Thymus (tissue), 11 donors: ENCODE measurements around the gene TRAK1. TPM values are rescaled to one million over a fixed set of nuclear protein-coding genes. Genes with fewer than 3 reads are reported as not detected.

Source experiments
- DNase-seq, 9 donors: peaks; one replicate each; pipeline ENCODE4 v3.0.0-alpha.2; 2013; ENCODE audit warnings: low spot score in 9 of 9, low read depth in 6 of 9, missing footprints in 1 of 9
- H3K27ac ChIP-seq, 2 donors: one replicate each; pipeline ENCODE4 v1.5.1; 2013; ENCODE audit warnings: control low read depth in 1 of 2, low read depth in 1 of 2, low read length in 1 of 2, mild to moderate bottlenecking in 1 of 2, moderate library complexity in 1 of 2
- H3K27me3 ChIP-seq, 2 donors: one replicate each; pipeline ENCODE4 v1.5.1; 2013; ENCODE audit warnings: low read length in 1 of 2; ENCODE audit not compliant: control insufficient read depth in 2 of 2, insufficient read depth in 1 of 2
- H3K36me3 ChIP-seq, 2 donors: one replicate each; pipeline ENCODE4 v1.5.1; 2013; ENCODE audit warnings: low read length in 1 of 2, mild to moderate bottlenecking in 1 of 2, moderate library complexity in 1 of 2; ENCODE audit not compliant: control insufficient read depth in 2 of 2, insufficient read depth in 2 of 2
- H3K4me1 ChIP-seq, 2 donors: one replicate each; pipeline ENCODE4 v1.5.1; 2013; ENCODE audit warnings: low read length in 2 of 2; ENCODE audit not compliant: control insufficient read depth in 2 of 2, insufficient read depth in 2 of 2
- H3K4me3 ChIP-seq, 2 donors: one replicate each; pipeline ENCODE4 v1.5.1; 2013; ENCODE audit warnings: low read length in 2 of 2, control low read depth in 1 of 2, mild to moderate bottlenecking in 1 of 2
- H3K9me3 ChIP-seq, 2 donors: one replicate each; pipeline ENCODE4 v1.5.1; 2013; ENCODE audit warnings: low read length in 1 of 2, mild to moderate bottlenecking in 1 of 2; ENCODE audit not compliant: control insufficient read depth in 2 of 2, insufficient read depth in 1 of 2
- WGBS: extraction: QIAGEN DNeasy Blood & Tissue Kit; methylation state at CpG from one replicate; pipeline ENCODE4 v1.1.7; 2013; 5-methylcytosine and 5-hydroxymethylcytosine counted together
- polyA plus RNA-seq: library from polyadenylated mRNA; stranded (reverse); fragments of 200-250 nt; gene quantifications from one replicate; pipeline ENCODE4 v1.2.3, GENCODE V29; 2013
- total RNA-seq: library from RNA; stranded (reverse); fragments of 120-200 nt; gene quantifications from one replicate; pipeline ENCODE4 v1.2.4, GENCODE V29; 2013
- donor health status: healthy.

The TRAK1 gene
- total and polyA plus RNA-seq, 2 donors = 10.9 to 20.1 TPM

DNA sequence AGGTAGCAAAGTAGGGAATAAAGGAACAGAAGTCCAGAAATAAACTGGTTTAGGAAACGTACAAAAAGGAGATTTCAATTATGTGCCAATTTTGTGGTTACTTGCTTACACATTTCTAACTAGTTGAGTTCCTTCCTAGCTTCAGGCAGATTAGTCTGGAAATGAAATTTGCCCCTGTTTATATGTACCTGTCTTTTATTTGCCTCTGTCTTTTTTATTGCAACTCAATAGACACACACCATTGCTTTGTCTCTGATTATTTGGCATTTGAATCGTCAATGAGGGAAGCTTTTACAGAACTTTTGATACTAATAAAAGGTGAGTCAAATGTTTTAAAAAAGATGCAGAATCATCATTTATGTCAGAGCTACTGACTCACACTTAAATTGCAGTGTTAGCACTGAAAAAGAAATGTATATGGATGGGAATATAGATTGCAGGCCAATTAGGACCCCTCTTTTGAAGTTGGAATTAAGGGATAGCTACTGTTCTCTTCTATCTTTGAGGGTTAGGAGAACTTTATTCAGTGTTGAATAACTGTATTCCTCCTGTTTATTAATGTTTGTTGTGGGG lies 60.5 kb downstream of the TRAK1 start:
- Histone ChIP-seq H3K27me3 (no peaks in the 10 kb centered on the region), H3K36me3 (no peaks in the 10 kb centered on the region), H3K4me3 (no peak overlapping the region), H3K4me1 (peaks cover 3 to 16% of the 10 kb centered on the region in 2 donors), H3K27ac (no peak overlapping the region), H3K9me3 (no peaks in the 10 kb centered on the region)
- DNase-seq = no peak
- 88% methylated on average over 2 of the region's 2 CpGs for WGBS

DNA sequence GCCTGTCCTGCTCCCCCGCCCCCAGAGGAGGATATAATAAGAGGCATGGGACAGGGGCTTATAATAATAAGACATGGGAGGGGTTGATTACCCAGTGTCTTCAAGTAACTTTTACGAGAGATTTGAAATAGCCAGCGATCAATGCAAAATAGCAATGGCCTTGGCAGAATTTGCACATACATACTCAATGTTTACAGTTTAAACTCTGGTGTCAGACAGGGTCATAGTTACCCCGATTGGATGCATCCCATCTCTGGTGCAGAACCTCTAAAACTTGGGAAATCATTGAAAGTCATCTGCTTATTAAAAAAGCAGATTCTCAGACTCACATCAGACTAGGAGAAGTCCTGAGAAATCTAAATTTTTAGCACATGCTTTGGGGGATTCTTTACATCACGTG lies 61.0 kb downstream of the TRAK1 start:
- WGBS = 96% methylated on average over 5 of the region's 5 CpGs

DNA sequence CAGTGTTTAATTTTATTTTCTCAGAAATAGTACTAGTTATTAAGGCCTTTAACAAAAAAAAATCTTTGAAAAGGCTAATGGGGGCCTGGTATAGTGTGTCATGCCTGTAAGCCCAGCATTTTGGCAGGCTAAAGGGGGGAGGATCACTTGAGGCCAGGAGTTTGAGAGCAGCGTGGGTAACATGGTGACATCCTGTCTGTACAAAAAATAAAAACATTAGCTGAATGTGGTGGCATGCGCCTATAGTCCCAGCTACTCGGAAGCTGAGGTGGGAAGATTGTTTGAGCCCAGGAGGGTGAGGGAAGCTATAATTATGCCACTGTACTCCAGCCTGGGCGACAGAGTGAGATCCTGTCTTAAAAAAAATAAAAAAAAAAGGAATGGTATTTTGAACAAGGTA lies 61.9 kb downstream of the TRAK1 start:
- H3K27ac ChIP-seq = no peak overlapping the region

More for the DNA sequence above, 61.0 kb downstream of the TRAK1 start:
- Histone ChIP-seq H3K27ac (no peak overlapping the region), H3K4me1 (peaks cover 3 to 15% of the 10 kb centered on the region in 2 donors), H3K9me3 (no peaks in the 10 kb centered on the region), H3K36me3 (no peaks in the 10 kb centered on the region), H3K4me3 (no peak overlapping the region), H3K27me3 (no peaks in the 10 kb centered on the region)
- no peak for DNase-seq

DNA sequence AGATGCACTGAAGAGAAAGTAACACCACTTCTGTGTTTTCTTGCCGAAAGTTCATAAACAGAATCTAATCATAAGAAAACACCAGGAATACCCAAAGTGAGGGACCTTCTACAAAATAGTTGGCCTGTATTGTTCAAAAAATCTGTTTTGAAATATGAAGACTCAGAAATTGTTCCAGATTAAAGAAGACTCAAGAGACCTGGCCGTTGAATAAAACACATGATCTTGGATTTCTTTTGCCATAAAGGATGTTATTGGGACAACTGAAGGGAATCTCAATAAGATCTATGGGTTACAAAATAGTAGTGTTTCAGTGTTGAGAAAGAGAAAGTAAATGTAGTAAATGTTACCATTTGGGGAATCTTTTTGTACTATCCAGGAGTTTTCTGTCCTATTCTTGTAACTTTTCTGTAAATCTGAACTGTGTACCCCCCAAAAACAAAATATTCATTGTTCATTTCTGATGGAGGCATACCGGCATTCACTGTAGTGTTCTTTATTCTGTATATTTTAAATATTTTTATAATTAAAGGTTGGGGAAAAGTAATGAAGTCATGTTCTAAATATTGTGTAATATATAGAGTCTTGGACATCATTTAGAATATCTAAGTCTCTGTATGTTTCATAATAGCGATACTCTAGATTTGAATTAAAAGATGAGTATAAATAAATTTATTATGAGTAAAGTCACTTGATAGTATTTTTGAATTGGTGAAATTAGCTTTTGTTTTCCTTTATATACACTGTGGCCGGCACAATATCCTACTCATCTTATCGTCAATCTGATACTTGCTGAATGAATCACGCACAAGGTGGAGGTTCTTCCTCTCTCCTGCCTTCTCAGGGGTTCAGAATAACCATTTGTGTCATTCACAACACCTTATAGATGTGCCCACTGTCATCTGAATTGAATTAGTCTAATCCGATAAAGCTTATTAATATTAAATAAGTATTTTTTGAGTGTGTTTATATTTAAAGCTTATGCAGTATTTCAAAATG lies 66.7 kb downstream of the TRAK1 start:
- 85% methylated on average over 8 of the region's 8 CpGs for WGBS
- Histone ChIP-seq H3K4me3 (no peak overlapping the region), H3K27me3 (no peaks in the 10 kb centered on the region), H3K36me3 (no peaks in the 10 kb centered on the region), H3K27ac (no peak overlapping the region), H3K9me3 (no peaks in the 10 kb centered on the region), H3K4me1 (peaks cover 6 to 16% of the 10 kb centered on the region in 2 donors)
- no peak for DNase-seq

More for the DNA sequence above, 61.9 kb downstream of the TRAK1 start:
- Histone ChIP-seq H3K4me3 (no peak overlapping the region), H3K4me1 (peaks cover 1 to 9% of the 10 kb centered on the region in 2 donors), H3K36me3 (no peaks in the 10 kb centered on the region), H3K27me3 (no peaks in the 10 kb centered on the region), H3K9me3 (no peaks in the 10 kb centered on the region)
- DNase-seq = no peak
- WGBS = 70% methylated on average over 4 of the region's 4 CpGs

DNA sequence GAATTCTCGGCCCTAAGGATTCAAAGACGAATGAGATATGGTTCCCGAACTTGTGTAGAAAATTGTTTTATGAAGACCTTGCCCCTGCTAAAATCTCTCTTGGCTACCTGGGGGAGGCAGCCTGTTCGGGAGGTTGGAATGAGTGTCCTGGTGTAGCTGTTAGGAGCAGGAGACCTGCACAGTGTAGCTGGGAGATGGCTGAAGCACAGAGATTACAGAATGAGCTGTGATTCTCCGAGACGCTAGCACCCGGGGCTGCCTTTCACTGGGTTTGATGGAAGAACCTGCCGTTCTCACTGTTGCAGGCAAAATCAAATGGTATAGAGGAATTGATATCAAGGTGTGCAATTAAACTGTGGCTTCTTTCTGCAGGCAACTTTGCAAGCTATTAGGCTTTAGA lies 68.0 kb downstream of the TRAK1 start:
- no peak for DNase-seq
- Histone ChIP-seq H3K4me3 (no peak overlapping the region), H3K27ac (no peak overlapping the region), H3K4me1 (peaks cover 8 to 24% of the 10 kb centered on the region in 2 donors), H3K36me3 (no peaks in the 10 kb centered on the region), H3K27me3 (no peaks in the 10 kb centered on the region), H3K9me3 (no peaks in the 10 kb centered on the region)
- 97% methylated on average over 8 of the region's 8 CpGs for WGBS

DNA sequence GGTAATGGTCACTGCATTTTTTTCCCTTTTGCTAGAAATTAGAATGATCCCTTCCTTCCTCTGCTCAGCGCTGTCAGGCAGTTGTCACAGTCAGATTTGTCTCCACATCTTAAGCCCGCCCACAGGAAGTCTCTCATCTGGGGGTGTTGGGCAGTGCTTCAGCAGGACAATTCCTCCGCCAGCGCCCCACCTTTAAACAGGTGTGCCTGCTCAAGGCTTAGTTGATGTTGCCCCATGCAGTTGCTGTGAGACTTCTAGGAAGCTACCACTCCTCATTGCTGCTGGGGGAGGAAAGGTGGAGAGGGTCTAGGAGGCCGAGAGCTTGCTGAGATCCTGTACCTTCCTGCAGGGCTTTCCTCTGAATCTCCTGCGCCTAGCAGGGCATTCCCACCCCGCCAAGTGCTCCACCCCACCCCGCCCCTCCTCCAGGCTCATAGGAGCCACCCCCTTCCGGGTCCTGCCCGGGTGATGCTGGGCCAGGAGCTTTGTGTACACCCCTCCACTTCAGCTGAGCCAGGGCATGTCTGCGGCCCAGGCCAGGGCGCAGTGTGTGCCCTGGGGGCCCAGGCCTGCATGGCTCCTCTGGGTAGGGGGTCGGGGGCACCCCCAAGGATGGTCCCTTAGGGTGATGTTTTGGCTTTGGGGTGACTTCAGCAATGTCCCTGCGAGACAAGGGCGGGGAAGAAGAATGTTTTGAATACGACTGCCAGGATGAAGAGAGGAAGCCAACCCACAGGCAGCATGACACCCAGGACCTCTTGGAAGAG lies 68.7 kb downstream of the TRAK1 start:
- 56% methylated on average over 16 of the region's 16 CpGs for WGBS
- Histone ChIP-seq H3K27ac (peak overlapping the region in 1 of 2 donors; percentile 42), H3K4me3 (no peak overlapping the region), H3K4me1 (peaks cover 8 to 29% of the 10 kb centered on the region in 2 donors), H3K27me3 (no peaks in the 10 kb centered on the region), H3K9me3 (no peaks in the 10 kb centered on the region), H3K36me3 (no peaks in the 10 kb centered on the region)
- DNase-seq = peak in 5 of 9 donors; percentile 16 to 62 (median 21)

DNA sequence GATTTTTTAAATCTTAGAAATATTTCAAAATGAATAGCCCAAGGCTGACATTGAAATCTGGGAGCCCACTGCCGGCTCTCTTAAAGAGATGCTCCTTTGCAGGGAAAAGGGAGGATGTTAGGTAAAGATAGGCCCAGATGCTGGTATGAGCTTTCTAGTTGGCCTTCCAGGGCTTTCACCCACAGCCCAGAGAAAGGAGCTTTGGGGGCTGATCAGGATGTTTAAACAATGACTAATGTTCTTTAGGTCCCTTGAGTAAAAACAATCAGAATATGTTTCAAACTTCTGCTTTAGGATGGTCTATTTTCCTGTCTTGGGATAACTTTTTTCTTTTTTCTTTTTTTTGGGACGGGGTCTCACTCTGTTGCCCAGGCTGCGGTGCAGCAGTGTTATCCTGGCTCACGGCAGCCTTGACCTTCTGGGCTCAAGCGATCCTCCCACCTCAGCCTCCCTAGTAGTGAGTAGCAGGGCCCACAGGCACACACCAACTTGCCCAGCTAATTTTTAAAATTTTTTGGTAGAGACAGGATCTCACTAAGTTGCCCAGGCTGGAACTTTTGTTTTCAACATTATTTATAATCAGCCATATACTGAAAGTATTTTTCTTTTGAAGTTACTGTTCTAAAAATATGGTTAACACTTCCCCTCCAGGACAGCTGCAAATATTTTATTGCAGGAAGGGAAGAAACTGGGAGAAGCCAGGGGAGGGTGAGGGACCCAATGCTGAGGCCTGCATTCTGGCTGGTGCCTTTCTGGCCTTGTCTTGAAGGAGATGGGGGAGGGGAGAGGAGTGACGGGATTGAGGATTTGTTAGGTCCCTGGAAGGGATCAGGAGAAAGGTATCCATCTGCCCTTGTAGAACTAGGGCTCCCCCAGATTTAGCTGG lies 70.1 kb downstream of the TRAK1 start:
- no peak for DNase-seq
- Histone ChIP-seq H3K36me3 (no peaks in the 10 kb centered on the region), H3K9me3 (no peaks in the 10 kb centered on the region), H3K4me1 (peaks cover 8 to 29% of the 10 kb centered on the region in 2 donors), H3K4me3 (no peak overlapping the region), H3K27ac (no peak overlapping the region), H3K27me3 (no peaks in the 10 kb centered on the region)
- 97% methylated on average over 6 of the region's 6 CpGs for WGBS

DNA sequence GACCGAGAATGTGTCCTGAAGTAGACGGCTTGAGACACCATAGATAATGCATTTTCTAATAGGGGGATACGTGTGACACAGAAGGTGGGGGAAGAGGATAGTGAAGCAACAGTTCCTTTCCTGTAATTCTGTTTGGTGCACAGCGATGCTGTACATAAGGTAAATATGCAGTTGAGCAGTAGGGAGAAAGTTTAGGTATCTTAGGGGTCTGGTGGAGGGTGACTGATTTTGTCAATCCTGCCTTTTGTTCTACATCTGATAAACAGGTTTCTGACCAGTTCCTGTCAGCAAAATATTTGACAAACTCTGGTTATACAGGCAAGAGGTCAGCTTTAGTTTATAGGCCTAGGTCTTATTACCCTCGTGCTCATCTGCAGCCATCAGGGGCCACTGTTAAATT lies 71.3 kb downstream of the TRAK1 start:
- 98% methylated on average over 5 of the region's 5 CpGs for WGBS
- no peak overlapping the region for H3K4me3 ChIP-seq

More for the DNA sequence above, 71.3 kb downstream of the TRAK1 start:
- no peak for DNase-seq
- Histone ChIP-seq H3K9me3 (no peaks in the 10 kb centered on the region), H3K4me1 (peaks cover 8 to 29% of the 10 kb centered on the region in 2 donors), H3K27me3 (no peaks in the 10 kb centered on the region), H3K36me3 (no peaks in the 10 kb centered on the region), H3K27ac (no peak overlapping the region)
